ENCODE measurements around the gene NPTX1.
"Not testable (repeated sequence)": the region's sequence is repeated elsewhere in the genome, so short reads cannot be mapped to it uniquely, and the experiment has no call there.

NPTX1 gene

DNA sequence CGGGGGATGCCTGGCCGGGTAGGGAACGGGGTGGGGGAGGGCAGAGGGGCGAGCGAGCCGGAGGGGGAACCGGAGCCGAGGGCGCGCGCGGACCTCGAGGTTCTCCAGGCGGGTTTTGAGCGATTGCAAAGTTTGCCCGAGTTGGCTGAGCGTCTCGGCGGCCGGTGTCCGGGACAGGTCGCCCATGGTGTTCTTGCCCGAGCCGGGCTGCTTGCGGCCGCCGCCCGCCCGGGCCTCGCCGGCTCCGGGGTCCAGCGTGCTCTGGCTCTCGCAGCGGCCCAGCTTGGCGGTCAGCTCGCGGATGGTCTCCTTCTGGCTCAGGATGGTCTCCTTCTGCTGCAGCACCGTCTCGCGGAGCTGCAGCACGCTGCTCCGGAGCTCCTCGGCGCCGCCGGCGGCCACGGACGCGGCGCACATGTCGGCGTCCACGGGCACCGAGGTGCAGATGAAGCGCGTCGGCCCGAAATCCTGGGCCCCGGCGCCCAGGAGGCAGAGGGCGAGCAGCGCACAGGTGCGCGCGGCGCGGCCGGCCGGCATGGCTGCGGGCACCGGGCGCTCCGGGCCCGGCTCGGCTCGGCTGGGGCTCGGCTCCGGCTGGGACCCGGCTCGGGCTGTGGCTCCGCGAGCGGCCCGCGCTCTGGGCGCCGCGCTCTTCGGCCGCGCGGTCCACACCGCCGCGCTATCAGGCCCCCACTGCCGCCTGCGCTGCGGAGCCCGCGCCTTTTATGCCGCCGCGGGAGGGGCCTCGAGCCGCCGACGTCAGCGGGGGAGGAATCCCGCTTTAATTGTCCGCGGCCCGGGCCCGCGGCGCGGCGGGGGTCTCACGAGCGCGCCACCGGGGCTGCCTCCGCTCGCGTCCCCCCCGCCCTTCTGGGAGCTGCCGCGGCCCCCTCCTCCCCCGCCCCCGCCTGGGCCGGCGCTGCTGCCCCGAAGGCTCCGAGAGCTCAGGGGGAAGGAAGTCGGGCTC is at the start of gene NPTX1:
TSS of gene NPTX1 (minus strand) at position 698 of the 967 bp plus-strand sequence. CDS start at position 537, 161 bp downstream.
- peak; percentile 42 for DNase-seq

- DNase-seq, result no peak
Observed at GRCh38 chr17:80523956-80524712, 47.7 kb upstream of the NPTX1 start.

- no peak for DNase-seq
Observed at GRCh38 chr17:80523054-80523744, 46.8 kb upstream of the NPTX1 start.

DNA sequence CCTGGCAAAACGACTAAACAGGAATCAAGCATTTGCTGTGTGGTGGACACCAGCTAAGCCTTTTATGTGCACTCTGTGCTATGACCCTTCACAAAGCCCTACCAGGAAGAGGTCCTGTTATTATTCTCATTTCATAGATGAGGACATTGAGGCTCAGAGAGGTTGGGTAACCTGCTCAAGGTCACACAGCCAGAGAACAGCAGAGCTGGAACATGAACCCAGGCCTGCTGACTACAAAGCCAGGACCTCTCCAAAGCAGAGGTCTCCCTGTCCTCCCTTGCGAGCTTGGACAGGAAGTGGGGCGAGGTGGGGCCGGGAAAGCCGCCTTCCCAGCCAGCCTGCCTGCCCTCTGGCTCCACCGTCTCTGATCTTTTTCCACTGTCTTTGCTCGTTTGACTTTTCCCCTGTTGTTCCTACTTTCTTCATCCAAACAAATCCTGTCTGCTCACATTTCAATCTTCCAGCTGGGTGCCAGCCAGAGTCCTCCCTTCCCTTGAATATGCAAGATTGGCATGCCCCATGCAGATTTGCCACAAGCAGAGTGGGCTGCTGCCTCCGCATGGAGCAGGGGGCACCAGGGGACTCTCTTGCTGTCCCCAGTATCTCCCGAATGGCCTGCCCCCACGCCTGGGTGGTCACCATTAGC is 44.5 kb upstream of the NPTX1 start:
- DNase-seq, result no peak

DNA sequence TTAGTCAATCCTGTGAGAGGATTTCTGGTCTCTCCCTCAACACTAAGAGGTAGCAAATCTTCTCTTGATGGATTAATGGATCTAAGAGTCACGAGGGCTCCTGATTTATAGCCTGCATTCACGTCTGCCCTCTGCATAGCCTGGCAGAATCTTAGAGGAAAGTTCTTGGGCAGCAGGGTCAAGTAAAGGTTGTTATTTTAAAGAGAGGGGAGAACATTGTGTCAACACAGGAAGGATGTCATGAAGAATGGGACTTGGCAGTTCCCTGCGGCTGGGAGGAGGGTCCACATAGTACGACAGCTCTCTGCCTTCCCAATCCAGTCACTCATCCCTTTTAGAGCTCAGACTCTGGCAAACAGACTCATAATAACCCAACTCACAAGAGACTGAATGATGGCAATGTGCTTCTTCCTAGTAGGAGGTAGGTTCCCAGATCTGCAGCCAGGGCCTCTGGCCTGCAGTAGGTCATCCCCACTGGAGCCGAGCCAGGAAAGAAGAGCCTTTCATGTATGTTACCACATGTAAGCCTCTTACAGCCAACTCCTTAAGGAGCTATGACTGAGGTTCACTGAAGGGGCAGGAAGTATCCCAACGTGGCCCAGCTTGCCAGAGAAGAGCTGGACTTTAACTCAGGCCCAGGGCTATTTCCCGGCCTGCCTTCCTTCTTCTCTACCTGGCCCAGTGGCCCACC is 42.8 kb upstream of the NPTX1 start:
- DNase-seq, result no peak

DNA sequence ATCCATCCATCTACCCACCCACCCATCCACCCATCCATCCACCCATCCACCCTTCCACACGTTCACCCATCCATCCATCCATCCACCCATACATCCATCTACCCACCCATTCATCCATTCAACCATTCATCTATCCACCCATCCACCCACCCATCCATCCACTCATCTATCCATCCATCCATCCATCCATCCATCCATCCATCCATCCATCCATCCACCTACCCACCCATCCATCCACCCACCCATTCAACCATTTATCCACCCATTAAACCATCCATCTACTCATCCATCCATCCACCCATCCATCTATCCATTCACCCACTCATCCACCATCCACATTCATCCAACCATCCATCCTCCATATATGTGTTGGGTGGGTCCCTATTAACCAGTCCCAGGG is 42.0 kb upstream of the NPTX1 start:
- DNase-seq, result no peak

GRCh38 chr17:80517641-80518040 is 41.2 kb upstream of the NPTX1 start:
- no peak for DNase-seq

- DNase-seq, result no peak
Observed at GRCh38 chr17:80516171-80516932, 39.9 kb upstream of the NPTX1 start.

DNA sequence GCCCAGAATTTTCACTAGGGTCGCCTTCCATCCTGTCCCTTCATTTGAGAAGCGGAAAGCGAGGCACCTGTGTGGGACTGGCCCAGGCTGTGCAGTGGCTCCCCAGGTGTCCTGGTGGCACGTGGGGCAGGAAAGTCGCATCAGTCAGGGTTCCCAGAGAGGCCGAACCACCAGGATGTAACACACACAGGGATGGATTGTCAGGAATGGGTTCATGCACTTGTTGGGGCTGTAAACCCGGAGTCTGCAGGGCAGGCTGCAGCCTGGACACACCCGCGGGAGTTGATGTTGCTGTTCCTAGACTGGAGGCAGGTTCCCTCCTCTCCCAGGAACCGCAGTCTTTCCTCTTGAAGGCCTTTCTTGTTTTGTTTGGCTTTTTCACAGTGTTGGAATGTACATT is 37.5 kb upstream of the NPTX1 start:
- no peak for DNase-seq

GRCh38 chr17:80513201-80513600 is 36.8 kb upstream of the NPTX1 start:
- DNase-seq, result no peak

DNA sequence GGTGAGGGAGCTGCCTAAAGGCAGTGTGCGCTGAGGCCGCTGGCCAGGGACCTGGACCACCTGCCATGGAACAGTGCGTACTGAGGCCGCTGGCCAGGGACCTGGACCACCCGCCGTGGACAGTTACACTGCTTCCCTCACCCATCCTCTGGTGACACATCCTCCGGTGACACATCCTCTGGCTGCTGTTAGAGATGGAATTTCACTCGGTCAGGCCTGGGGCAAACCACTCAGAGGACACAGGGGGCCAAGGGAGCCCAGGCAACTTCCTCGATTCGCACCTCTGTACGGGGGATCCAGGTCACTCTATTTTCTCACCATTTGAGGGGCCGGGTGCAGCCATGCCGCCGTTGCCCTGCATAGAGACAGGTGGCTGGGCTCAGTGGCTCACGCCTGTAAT is 35.8 kb upstream of the NPTX1 start:
- no peak for DNase-seq

DNA sequence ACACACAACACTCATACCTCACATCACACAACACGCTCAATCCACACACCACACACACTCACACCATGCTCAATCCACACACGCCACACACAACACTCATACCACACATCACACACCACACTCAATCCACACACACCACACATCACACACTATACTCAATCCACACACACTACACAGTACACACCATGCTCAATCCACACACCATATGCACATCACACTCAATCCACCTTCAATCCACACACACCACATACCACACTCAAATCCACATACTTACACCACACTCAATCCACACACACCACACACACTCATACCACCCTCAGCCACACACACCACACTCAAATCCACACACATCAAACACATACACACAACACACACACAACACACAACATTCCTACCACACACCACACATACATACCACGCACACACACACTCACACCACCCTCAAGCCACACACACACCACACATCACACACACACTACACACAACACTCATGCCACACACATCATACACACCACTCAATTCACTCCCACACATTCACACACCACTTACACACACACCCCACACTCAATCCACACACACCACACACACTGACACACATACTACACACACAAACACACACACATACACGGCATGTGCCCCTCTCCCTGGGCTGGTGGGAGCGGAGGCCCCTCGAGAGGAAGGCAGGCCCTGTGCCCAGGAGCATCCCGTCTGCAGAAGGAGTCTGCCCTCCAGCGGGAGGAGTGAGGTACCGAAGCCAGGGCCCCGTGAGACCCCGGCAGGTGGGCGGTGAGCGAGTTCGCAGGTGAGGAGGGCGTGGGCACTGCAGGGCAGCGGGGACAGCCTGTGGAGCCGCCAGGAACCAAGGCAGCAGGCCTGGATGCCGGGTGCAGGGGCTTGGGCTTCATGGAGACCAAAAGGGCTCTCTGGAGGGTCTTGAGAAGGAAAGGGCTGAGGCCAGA is 35.1 kb upstream of the NPTX1 start:
- DNase-seq, result no peak

GRCh38 chr17:80510772-80511171 is 34.4 kb upstream of the NPTX1 start:
- DNase-seq, result no peak

- DNase-seq, result no peak
Observed at GRCh38 chr17:80510132-80510531, 33.7 kb upstream of the NPTX1 start.

DNA sequence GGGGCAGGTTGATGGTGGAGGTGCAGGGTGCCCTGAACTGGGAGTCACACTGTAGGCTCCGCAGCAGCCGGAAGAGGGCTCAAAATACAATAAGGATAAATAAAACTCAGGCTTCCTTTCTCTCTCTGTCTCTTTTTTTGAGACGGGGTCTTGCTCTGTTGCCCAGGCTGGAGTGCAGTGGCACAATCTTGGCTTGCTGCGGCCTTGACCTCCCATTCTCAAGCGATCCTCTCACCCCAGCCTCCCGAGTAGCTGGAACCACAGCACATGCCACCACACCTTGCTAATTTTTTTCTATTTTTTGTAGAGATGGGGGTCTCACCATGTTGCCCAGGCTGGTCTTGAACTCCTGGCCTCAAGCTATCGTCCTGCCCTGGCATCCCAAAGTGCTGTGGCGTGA is 32.9 kb upstream of the NPTX1 start:
- DNase-seq, result no peak

DNA sequence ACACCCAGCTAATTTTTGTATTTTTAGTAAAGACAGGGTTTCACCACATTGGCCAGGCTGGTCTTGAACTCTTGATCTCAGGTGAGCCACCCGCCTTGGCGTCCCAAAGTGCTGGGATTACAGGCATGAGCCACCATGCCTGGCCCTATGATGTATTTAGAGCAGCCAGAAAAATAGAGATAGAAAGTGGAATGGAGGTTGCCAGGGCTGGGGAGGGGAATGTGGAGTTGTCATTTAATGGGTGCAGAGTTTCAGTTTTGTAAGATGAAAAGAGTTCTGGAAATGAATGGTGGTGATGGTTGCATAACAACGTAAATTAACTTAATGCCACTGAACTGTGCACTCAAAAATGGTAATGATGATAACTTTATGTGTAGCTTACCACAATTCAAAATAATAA is 31.6 kb upstream of the NPTX1 start:
- no peak for DNase-seq

- not testable (repeated sequence) for DNase-seq
Observed at GRCh38 chr17:80507177-80507576, 30.8 kb upstream of the NPTX1 start.

- no peak for DNase-seq
Observed at GRCh38 chr17:80504686-80505413, 28.4 kb upstream of the NPTX1 start.

- DNase-seq, result no peak
Observed at GRCh38 chr17:80503921-80504320, 27.5 kb upstream of the NPTX1 start.
